ENCODE results near the gene RAD9B. TPM values are rescaled to one million over a fixed set of nuclear protein-coding genes. Genes with fewer than 3 reads are reported as not detected.
"Not testable (repeated sequence)": the region's sequence is repeated elsewhere in the genome, so short reads cannot be mapped to it uniquely, and the experiment has no call there.

RAD9B gene
- total RNA-seq, 5 donors from 2014 or later (not counting 1 experiment from before 2014, with no cell fraction given): 0.18 to 1.6 (median 0.74) TPM; not detected in 1

DNA sequence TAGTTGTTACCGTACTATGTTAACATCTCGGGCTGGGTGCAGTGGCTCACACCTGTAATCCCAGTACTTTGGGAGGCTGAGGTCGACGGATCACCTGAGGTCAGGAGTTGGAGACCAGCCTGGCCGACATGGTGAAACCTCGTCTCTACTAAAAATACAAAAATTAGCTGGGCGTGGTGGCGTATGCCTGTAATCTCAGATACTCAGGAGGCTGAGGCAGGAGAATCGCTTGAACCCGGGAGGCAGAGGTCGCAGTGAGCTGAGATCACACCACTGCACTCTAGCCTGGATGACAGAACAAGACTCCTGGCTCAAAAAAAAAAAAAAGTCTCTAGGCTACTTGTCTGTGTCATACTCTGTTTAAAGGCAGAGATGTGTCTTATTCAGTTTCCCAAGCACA, 36.4 kb upstream of the RAD9B start:
- Mint-ChIP-seq H3K4me3 (peak overlapping the region in 1 of 3 donors; percentile 12), H3K4me1 (peaks cover 37 to 46% (median 43%) of the 10 kb centered on the region in 3 donors), H3K36me3 (peaks cover 16% of the 10 kb centered on the region)
- DNase-seq; H3K9me3 ChIP-seq; H3K27me3 Mint-ChIP-seq; H3K27me3 ChIP-seq (replicated peaks in 1 of 2; ENCODE audit: control insufficient read depth in 2 of 2, extremely low read depth in 1 of 2, insufficient read depth in 2 of 2, low read length in 1 of 2); ATAC-seq (replicated peaks in 1 of 4); H3K4me3 ChIP-seq (ENCODE audit: control insufficient read depth in 1 of 2, extremely low read depth in 1 of 2, low read length in 1 of 2); H3K27ac ChIP-seq (ENCODE audit: low read length); H3K27ac Mint-ChIP-seq; H3K9me3 Mint-ChIP-seq: not testable (repeated sequence)
- POLR2A ChIA-PET: interaction anchor here in 1 of 2 donors (0.7 kb wide), 1 partner anchor 24 kb away, joined by 4 read pairs; no protein-coding TSS in a partner anchor
- Histone ChIP-seq H3K36me3 (ENCODE audit: control insufficient read depth in 2 of 2, extremely low read depth in 1 of 2, insufficient read depth in 1 of 2, low read length in 1 of 2) (peaks cover 0 to 21% of the 10 kb centered on the region in 2 donors), H3K4me1 (ENCODE audit: control insufficient read depth in 1 of 2, extremely low read depth in 1 of 2, insufficient read depth in 2 of 2, low read length in 2 of 2) (peaks cover 10 to 26% of the 10 kb centered on the region in 2 experiments)
- WGBS (ENCODE audit: insufficient coverage): 93% methylated on average over 11 of the region's 11 CpGs
- CTCF ChIA-PET: interaction anchor here (0.5 to 5.5 kb wide), 4 partner anchors 16 to 1203 kb away, joined by 3 to 49 read pairs (median 4); partner anchors contain the start of genes ARPC3 (in 1 of the 2) and TCTN1 (in 1 of the 2)

DNA sequence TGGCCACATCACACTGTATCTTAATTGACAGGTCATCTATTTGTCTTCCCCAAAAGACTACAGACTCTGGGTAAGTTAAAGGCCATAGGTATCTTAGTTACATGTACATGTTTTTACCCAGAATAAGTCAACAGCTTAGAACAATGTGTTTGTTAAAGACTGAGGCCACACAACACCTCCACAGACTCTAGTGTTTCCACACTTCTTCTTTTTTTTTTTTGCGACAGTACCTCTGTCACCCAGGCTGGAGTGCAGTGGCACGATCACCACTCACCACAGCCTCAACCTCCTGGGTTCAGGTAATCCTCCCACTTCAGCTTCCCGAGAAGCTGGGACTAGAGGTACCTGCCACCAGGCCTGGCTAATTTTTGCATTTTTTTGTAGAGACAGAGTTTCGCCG, 35.3 kb upstream of the RAD9B start:
- H3K4me3 Mint-ChIP-seq: peak overlapping the region; percentile 41 to 81 (median 43)

GRCh38 chr12:110467847-110468213, 34.3 kb upstream of the RAD9B start:
- ATAC-seq (replicated peaks in 1 of 4): no peak
- Mint-ChIP-seq H3K36me3 (peaks cover 5% of the 10 kb centered on the region), H3K27me3 (no peaks in the 10 kb centered on the region), H3K4me1 (peaks cover 30 to 44% (median 41%) of the 10 kb centered on the region in 3 donors), H3K27ac (peak overlapping the region; percentile 90 to 93), H3K4me3 (peak overlapping the region; percentile 81 to 97 (median 97)), H3K9me3 (no peaks in the 10 kb centered on the region)
- Histone ChIP-seq H3K36me3 (ENCODE audit: control insufficient read depth in 2 of 2, extremely low read depth in 1 of 2, insufficient read depth in 1 of 2, low read length in 1 of 2) (peaks cover 0 to 19% of the 10 kb centered on the region in 2 donors), H3K27me3 (replicated peaks in 1 of 2; ENCODE audit: control insufficient read depth in 2 of 2, extremely low read depth in 1 of 2, insufficient read depth in 2 of 2, low read length in 1 of 2) (no peaks in the 10 kb centered on the region), H3K4me1 (ENCODE audit: control insufficient read depth in 1 of 2, extremely low read depth in 1 of 2, insufficient read depth in 2 of 2, low read length in 2 of 2) (peaks cover 10 to 26% of the 10 kb centered on the region in 2 experiments), H3K9me3 (no peaks in the 10 kb centered on the region), H3K4me3 (ENCODE audit: control insufficient read depth in 1 of 2, extremely low read depth in 1 of 2, low read length in 1 of 2) (peak overlapping the region; percentile 84 to 91), H3K27ac (ENCODE audit: low read length) (peak overlapping the region; percentile 81)
- POLR2A ChIA-PET: interaction anchor here (0.6 to 2.6 kb wide), 3 partner anchors 18 to 274 kb away, joined by 4 to 9 read pairs (median 4); partner anchors contain the start of gene ARPC3 (in 1 of the 2)
- DNase-seq: no peak
- CTCF ChIA-PET: interaction anchor here (0.6 to 5.5 kb wide), 15 partner anchors 13 to 625 kb away, joined by 3 to 49 read pairs (median 4); partner anchors contain the start of genes ARPC3 (in 1 of the 2), RAD9B (in 1 of the 2) and VPS29 (in 1 of the 2)
- WGBS (ENCODE audit: insufficient coverage): 0% methylated on average over 12 of the region's 15 CpGs

More for the DNA sequence above, 35.3 kb upstream of the RAD9B start:
- Histone ChIP-seq H3K27ac (ENCODE audit: low read length) (no peak overlapping the region), H3K36me3 (ENCODE audit: control insufficient read depth in 2 of 2, extremely low read depth in 1 of 2, insufficient read depth in 1 of 2, low read length in 1 of 2) (peaks cover 0 to 20% of the 10 kb centered on the region in 2 donors), H3K27me3 (replicated peaks in 1 of 2; ENCODE audit: control insufficient read depth in 2 of 2, extremely low read depth in 1 of 2, insufficient read depth in 2 of 2, low read length in 1 of 2) (no peaks in the 10 kb centered on the region), H3K4me3 (ENCODE audit: control insufficient read depth in 1 of 2, extremely low read depth in 1 of 2, low read length in 1 of 2) (no peak overlapping the region), H3K9me3 (no peaks in the 10 kb centered on the region), H3K4me1 (ENCODE audit: control insufficient read depth in 1 of 2, extremely low read depth in 1 of 2, insufficient read depth in 2 of 2, low read length in 2 of 2) (peaks cover 10 to 26% of the 10 kb centered on the region in 2 experiments)
- DNase-seq (no peak), ATAC-seq (replicated peaks in 1 of 4) (no peak)
- 83% methylated on average over 5 of the region's 5 CpGs for WGBS (ENCODE audit: insufficient coverage)
- peaks cover 10% of the 10 kb centered on the region for H3K36me3 Mint-ChIP-seq
- H3K27ac Mint-ChIP-seq: peak overlapping the region in 1 of 2 donors; percentile 39
- peaks cover 37 to 48% (median 45%) of the 10 kb centered on the region in 3 donors for H3K4me1 Mint-ChIP-seq
- ChIA-PET POLR2A (interaction anchor here in 1 of 2 donors (0.6 to 0.7 kb wide), 3 partner anchors 21 to 483 kb away, joined by 5 to 8 read pairs (median 5); no protein-coding TSS in a partner anchor), CTCF (interaction anchor here in 1 of 2 donors (5.5 kb wide), 1 partner anchor 17 kb away, joined by 49 read pairs; the partner anchor contains the start of gene ARPC3)
- H3K9me3 Mint-ChIP-seq: no peaks in the 10 kb centered on the region
- H3K27me3 Mint-ChIP-seq: no peaks in the 10 kb centered on the region

GRCh38 chr12:110468214-110469048, 33.7 kb upstream of the RAD9B start, which contains the start of the genes FAM216A and GPN3:
Gene FAM216A, plus strand, starts transcription at chr12:110468845. Its CDS starts 31 bp downstream, at chr12:110468876.
Gene GPN3, minus strand, starts transcription at chr12:110468257. Its CDS starts 54 bp downstream, at chr12:110468203.
- H3K9me3 Mint-ChIP-seq: no peaks in the 10 kb centered on the region
- H3K4me3 Mint-ChIP-seq: peak within 1 kb of the TSS; percentile 81 to 97 (median 97)
- peaks cover 10 to 26% of the 10 kb centered on the region in 2 experiments for H3K4me1 ChIP-seq (ENCODE audit: control insufficient read depth in 1 of 2, extremely low read depth in 1 of 2, insufficient read depth in 2 of 2, low read length in 2 of 2)
- H3K27ac Mint-ChIP-seq: peak within 1 kb of the TSS; percentile 90 to 93
- no peaks in the 10 kb centered on the region for H3K27me3 ChIP-seq (replicated peaks in 1 of 2; ENCODE audit: control insufficient read depth in 2 of 2, extremely low read depth in 1 of 2, insufficient read depth in 2 of 2, low read length in 1 of 2)
- H3K27ac ChIP-seq (ENCODE audit: low read length): peak within 1 kb of the TSS; percentile 81
- no peaks in the 10 kb centered on the region for H3K9me3 ChIP-seq
- H3K36me3 Mint-ChIP-seq: peaks cover 5% of the 10 kb centered on the region
- ChIA-PET POLR2A (interaction anchor here (0.6 to 2.6 kb wide), 3 partner anchors 18 to 273 kb away, joined by 4 to 9 read pairs (median 4); partner anchors contain the start of gene ARPC3 (in 1 of the 2)), CTCF (interaction anchor here (0.6 to 5.5 kb wide), 21 partner anchors 14 to 624 kb away, joined by 3 to 49 read pairs (median 4); partner anchors contain the start of genes ARPC3 (in 1 of the 2), RAD9B (in 1 of the 2) and VPS29 (in 1 of the 2))
- peaks cover 30 to 44% (median 41%) of the 10 kb centered on the region in 3 donors for H3K4me1 Mint-ChIP-seq
- DNase-seq (peak; percentile 90 to 97 (median 93)), ATAC-seq (replicated peaks in 1 of 4) (peak; percentile 84 to 90 (median 86))
- peak within 1 kb of the TSS; percentile 84 to 91 for H3K4me3 ChIP-seq (ENCODE audit: control insufficient read depth in 1 of 2, extremely low read depth in 1 of 2, low read length in 1 of 2)
- H3K27me3 Mint-ChIP-seq: no peaks in the 10 kb centered on the region
- peaks cover 0 to 15% of the 10 kb centered on the region in 2 donors for H3K36me3 ChIP-seq (ENCODE audit: control insufficient read depth in 2 of 2, extremely low read depth in 1 of 2, insufficient read depth in 1 of 2, low read length in 1 of 2)
- under 1% methylated on average over 64 of the region's 78 CpGs for WGBS (ENCODE audit: insufficient coverage)

DNA sequence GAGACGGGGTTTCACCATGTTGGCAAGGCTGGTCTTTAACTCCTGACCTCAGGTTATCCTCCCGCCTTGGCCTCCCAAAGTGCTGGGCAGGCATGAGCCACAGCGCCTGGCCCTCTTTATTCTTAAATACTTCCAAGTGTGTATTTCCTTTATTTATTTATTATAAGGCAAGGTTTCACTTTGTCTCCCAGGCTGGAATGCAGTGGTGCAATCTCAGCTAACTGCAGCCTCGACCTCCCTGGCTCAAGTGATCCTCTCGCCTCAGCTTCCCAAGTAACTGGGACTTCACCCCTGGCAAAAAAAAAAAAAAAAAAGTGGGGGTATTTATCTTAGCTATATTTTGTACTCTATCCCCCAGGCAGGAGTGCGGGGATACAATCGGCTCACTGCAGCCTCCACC, 26.7 kb upstream of the RAD9B start:
- DNase-seq: no peak
- H3K36me3 Mint-ChIP-seq: no peaks in the 10 kb centered on the region
- H3K4me1 Mint-ChIP-seq: peaks cover 3 to 6% (median 6%) of the 10 kb centered on the region in 3 donors
- WGBS (ENCODE audit: insufficient coverage): no CpG with 5 or more reads among the region's 7 CpGs
- CTCF ChIA-PET: no interaction called here
- H3K27ac Mint-ChIP-seq: no peak overlapping the region
- H3K4me1 ChIP-seq (ENCODE audit: control insufficient read depth in 1 of 2, extremely low read depth in 1 of 2, insufficient read depth in 2 of 2, low read length in 2 of 2): no peaks in the 10 kb centered on the region
- no peaks in the 10 kb centered on the region for H3K27me3 Mint-ChIP-seq
- ATAC-seq (replicated peaks in 1 of 4): no peak
- no peak overlapping the region for H3K4me3 ChIP-seq (ENCODE audit: control insufficient read depth in 1 of 2, extremely low read depth in 1 of 2, low read length in 1 of 2)
- H3K27me3 ChIP-seq (replicated peaks in 1 of 2; ENCODE audit: control insufficient read depth in 2 of 2, extremely low read depth in 1 of 2, insufficient read depth in 2 of 2, low read length in 1 of 2): no peaks in the 10 kb centered on the region
- POLR2A ChIA-PET: interaction anchor here (0.6 to 0.7 kb wide), 2 partner anchors 75 to 471 kb away, joined by 3 to 5 read pairs; no protein-coding TSS in a partner anchor
- H3K9me3 ChIP-seq: no peaks in the 10 kb centered on the region
- peaks cover 0 to 6% of the 10 kb centered on the region in 2 donors for H3K36me3 ChIP-seq (ENCODE audit: control insufficient read depth in 2 of 2, extremely low read depth in 1 of 2, insufficient read depth in 1 of 2, low read length in 1 of 2)
- no peak overlapping the region for H3K27ac ChIP-seq (ENCODE audit: low read length)
- no peak overlapping the region for H3K4me3 Mint-ChIP-seq
- H3K9me3 Mint-ChIP-seq: no peaks in the 10 kb centered on the region

All from T-cell (primary cell).